Activated B cell treated with CpG ODN at 0.5 μM for 24 hours (primary cell): ENCODE measurements around the gene AFTPH. TPM values are rescaled to one million over a fixed set of nuclear protein-coding genes. Genes with fewer than 3 reads are reported as not detected.
A peak's percentile ranks its signal among the peaks of the same experiment; 100 is the strongest.

Experiments used
- ATAC-seq: fragments of 200-7000 bp; cut with Tn5 transposase; one replicate; pipeline ENCODE4 v1.10.0; 2021; ENCODE audit warnings: low read depth, mild to moderate bottlenecking, moderate library complexity
- CTCF ChIA-PET: fragments of 350-600 bp; sonication (Branson Sonifier 250); formaldehyde crosslinking; loops from one replicate; lab custom pipeline; 2021; ENCODE audit warnings: antibody characterized with exemption; lab: Charles Lee
- POLR2A ChIA-PET: fragments of 350-600 bp; sonication (Branson Sonifier 250); formaldehyde crosslinking; loops from one replicate; lab custom pipeline; 2021; ENCODE audit warnings: antibody characterized with exemption; lab: Charles Lee
- DNase-seq: peaks from one replicate; pipeline ENCODE4 v3.0.0; 2022
- H3K27ac Mint-ChIP-seq: one replicate; pipeline ENCODE4 v1.8.0; 2020; ENCODE audit warnings: mixed read lengths
- H3K27me3 Mint-ChIP-seq: one replicate; pipeline ENCODE4 v1.8.0; 2021; ENCODE audit warnings: mixed read lengths
- H3K36me3 Mint-ChIP-seq: one replicate; pipeline ENCODE4 v1.8.0; 2021; ENCODE audit warnings: low read depth, mixed read lengths
- H3K4me1 Mint-ChIP-seq: one replicate; pipeline ENCODE4 v1.8.0; 2021; ENCODE audit warnings: mixed read lengths
- H3K4me3 Mint-ChIP-seq: one replicate; pipeline ENCODE4 v1.8.0; 2020; ENCODE audit warnings: mild to moderate bottlenecking, mixed read lengths
- H3K9me3 Mint-ChIP-seq: one replicate; pipeline ENCODE4 v1.8.0; 2020; ENCODE audit warnings: mixed read lengths
- intact Hi-C: fragments of 100-400 bp; cut with micrococcal nuclease; formaldehyde crosslinking; loops from one replicate; pipeline ENCODE4 v1.15.1; 2024
- total RNA-seq: library from RNA; stranded (reverse); gene quantifications from 2 replicates; pipeline ENCODE4 v1.2.3, GENCODE V29; 2022
- TF ChIP-seq, protein P1 (sequence below): fragments of 200-600 bp; IDR thresholded peaks from one replicate; pipeline ENCODE4 v1.8.0; 2022; ENCODE audit warnings: antibody characterized with exemption, mild to moderate bottlenecking

AFTPH gene
- total RNA-seq, 1 donor from 2014 or later, result 81.3 TPM

DNA sequence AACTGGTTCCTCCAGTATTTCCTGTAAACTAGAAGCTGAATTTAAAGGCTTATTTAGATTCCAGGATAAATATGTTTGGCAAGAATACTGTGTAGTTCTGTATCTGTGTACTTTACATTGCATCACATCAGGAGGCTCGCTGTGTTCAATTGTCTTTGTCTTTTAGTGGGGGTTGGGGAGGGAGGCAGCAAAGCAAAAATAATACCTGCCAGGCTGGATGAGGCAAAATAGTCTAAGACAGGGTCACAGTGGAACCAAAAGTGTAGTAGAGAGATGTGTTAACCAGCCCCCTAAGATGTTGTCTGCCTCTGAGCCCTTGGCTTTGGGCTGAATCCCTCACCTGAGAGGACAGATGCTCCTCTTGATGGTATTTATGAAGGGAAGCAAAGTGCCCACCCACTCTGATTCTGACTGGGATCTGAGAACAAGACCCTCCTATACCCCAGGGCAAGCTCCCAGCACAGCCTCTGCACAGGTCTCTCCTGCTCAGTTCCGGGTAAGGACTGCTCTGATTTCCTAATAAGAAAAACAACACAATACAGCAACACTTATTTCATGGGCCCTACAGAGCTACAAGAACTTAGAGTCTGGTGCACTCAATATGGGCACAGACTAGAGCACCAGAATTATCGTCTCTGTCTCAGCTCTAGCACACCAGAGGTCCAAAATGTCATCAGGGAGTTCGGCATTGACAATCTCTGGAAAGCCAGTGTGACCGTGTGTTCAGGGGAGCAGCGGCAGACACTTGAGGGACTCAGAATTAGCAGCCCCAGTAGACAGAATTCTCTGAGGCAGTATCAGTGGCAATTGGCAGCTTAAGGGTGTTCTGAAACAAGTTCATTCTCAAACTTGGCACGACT, 7.2 kb upstream of the AFTPH start:
- H3K4me1 Mint-ChIP-seq, result no peaks in the 10 kb centered on the region
- TF ChIP-seq, protein P1, sequence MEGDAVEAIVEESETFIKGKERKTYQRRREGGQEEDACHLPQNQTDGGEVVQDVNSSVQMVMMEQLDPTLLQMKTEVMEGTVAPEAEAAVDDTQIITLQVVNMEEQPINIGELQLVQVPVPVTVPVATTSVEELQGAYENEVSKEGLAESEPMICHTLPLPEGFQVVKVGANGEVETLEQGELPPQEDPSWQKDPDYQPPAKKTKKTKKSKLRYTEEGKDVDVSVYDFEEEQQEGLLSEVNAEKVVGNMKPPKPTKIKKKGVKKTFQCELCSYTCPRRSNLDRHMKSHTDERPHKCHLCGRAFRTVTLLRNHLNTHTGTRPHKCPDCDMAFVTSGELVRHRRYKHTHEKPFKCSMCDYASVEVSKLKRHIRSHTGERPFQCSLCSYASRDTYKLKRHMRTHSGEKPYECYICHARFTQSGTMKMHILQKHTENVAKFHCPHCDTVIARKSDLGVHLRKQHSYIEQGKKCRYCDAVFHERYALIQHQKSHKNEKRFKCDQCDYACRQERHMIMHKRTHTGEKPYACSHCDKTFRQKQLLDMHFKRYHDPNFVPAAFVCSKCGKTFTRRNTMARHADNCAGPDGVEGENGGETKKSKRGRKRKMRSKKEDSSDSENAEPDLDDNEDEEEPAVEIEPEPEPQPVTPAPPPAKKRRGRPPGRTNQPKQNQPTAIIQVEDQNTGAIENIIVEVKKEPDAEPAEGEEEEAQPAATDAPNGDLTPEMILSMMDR, result no peak
- H3K4me3 Mint-ChIP-seq, result no peak overlapping the region
- H3K27me3 Mint-ChIP-seq, result no peaks in the 10 kb centered on the region
- no peak overlapping the region for H3K27ac Mint-ChIP-seq
- intact Hi-C loops, result no loop called here
- ChIA-PET POLR2A (interaction anchor here (0.5 kb wide), 1 partner anchor 20 kb away, joined by 4 read pairs; no protein-coding TSS in a partner anchor), CTCF (no interaction called here)
- no peak for DNase-seq
- H3K36me3 Mint-ChIP-seq, result no peaks in the 10 kb centered on the region
- no peaks in the 10 kb centered on the region for H3K9me3 Mint-ChIP-seq
- no peak for ATAC-seq

DNA sequence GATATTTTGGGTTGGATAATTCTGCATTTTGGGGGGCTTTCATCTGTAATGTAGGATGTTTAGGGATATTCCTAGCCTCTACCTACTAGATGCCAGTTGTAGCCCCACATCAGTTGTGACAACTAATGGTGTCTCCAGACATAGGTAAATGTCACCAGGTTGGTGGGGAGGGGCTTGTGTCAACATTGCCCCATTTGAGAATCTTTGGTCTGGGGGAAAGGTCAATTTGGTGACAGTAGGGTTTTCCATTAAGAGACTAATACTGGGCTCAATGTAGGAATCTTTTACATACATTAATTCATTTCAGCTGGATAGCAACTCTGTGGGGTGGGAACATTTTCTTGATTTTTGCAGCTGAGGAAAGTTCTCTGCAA, 6.6 kb upstream of the AFTPH start:
- DNase-seq (no peak), ATAC-seq (no peak)
- Mint-ChIP-seq H3K36me3 (no peaks in the 10 kb centered on the region), H3K27me3 (no peaks in the 10 kb centered on the region), H3K4me3 (no peak overlapping the region), H3K9me3 (no peaks in the 10 kb centered on the region), H3K4me1 (no peaks in the 10 kb centered on the region), H3K27ac (no peak overlapping the region)
- ChIA-PET POLR2A (interaction anchor here (0.5 kb wide), 1 partner anchor 19 kb away, joined by 4 read pairs; no protein-coding TSS in a partner anchor), CTCF (interaction anchor here (1.6 kb wide), 1 partner anchor 45 kb away, joined by 4 read pairs; no protein-coding TSS in a partner anchor)
- intact Hi-C loops, result no loop called here
- TF ChIP-seq, protein P1, result no peak

DNA sequence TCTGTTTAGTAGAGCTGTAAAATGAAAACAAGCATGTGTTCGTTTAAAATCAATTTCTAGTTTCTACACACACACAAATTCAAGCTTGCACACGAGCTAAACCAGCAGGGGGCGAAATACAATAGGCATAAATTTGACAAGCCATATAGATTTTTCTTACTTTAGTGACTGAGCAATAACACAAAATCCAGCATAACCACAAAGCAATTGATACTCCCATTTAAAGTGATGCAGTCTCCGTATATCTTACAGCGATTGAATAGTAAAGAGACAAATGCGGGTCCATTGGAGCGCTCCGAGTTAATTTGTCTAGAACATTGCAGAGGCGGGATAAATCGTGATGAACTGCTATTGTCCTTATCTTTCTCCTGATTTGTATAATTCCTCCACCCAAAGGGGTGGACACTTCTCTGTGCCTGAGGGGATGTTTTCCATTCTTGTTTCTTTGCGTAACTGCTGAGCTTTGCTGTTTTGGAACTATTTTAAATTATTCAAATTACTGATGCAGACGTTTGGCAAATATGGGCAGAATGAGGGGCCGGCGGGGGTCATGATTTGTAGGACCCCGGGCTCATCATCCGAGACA, 1.2 kb upstream of the AFTPH start:
- H3K4me3 Mint-ChIP-seq, result peak overlapping the region; percentile 98
- DNase-seq (no peak), ATAC-seq (no peak)
- CTCF ChIA-PET, result interaction anchor here (0.6 to 3.5 kb wide), 46 partner anchors 9 to 607 kb away, joined by 3 to 93 read pairs (median 4); partner anchors contain the start of genes RAB1A and SERTAD2
- H3K36me3 Mint-ChIP-seq, result peaks cover 22% of the 10 kb centered on the region
- TF ChIP-seq, protein P1, result peak; percentile 44
- H3K27me3 Mint-ChIP-seq, result no peaks in the 10 kb centered on the region
- POLR2A ChIA-PET, result interaction anchor here (0.5 to 5.0 kb wide), 35 partner anchors 11 to 705 kb away, joined by 3 to 50 read pairs (median 7); partner anchors contain the start of genes ACTR2, CEP68, RAB1A and SERTAD2
- peak overlapping the region; percentile 98 for H3K27ac Mint-ChIP-seq
- H3K9me3 Mint-ChIP-seq, result no peaks in the 10 kb centered on the region
- peaks cover 37% of the 10 kb centered on the region for H3K4me1 Mint-ChIP-seq
- intact Hi-C loops, result loop anchor here (1.0 to 2.0 kb wide), 5 partner anchors 39 to 1050 kb away; no protein-coding TSS in a partner anchor

DNA sequence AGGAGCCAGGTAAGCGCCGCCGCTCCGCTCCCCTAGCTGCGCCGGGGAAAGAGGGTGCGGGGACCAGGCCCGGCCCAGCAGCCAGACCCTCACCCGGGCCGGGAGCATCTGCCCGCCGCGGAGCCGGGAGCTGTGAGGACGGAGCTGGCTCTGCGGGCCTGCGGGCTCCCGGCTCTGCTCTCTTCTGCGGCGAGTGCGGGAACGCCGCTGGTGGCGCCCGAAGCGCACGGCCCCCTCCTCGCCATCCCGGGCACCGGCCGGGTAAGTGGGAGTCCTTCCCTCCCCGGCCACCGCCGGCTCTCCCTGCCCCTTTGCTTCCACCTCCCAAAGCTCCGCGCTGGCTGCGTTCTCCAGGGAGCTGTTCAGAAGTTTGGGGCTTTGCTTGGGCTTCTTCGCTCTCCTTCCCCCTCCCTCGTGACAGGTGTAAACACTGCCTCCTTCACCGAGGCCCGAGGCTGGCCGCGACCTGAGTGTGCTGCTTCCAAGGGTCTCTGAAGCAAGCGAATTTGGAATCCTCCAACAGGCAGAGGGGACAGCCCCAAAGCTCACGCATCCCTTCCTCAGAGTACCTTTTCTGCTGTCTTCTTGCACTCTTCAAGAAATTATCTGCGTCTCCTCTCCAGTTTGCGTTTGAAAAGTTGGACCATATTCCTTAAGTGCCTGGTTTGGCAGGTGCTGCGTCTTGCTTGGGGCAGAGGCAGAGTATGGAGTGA, 632 bp downstream of the AFTPH start:
- CTCF ChIA-PET, result interaction anchor here (0.6 to 3.5 kb wide), 19 partner anchors 8 to 507 kb away, joined by 3 to 93 read pairs (median 4); partner anchors contain the start of gene SERTAD2
- H3K9me3 Mint-ChIP-seq, result no peaks in the 10 kb centered on the region
- H3K27me3 Mint-ChIP-seq, result no peaks in the 10 kb centered on the region
- peaks cover 52% of the 10 kb centered on the region for H3K4me1 Mint-ChIP-seq
- H3K27ac Mint-ChIP-seq, result peak overlapping the region; percentile 100
- intact Hi-C loops, result loop anchor here (1.0 to 5.0 kb wide), 16 partner anchors 10 to 936 kb away; partner anchors contain the start of genes ACTR2, CEP68, MDH1 and PELI1
- peak; percentile 4 for ATAC-seq
- H3K36me3 Mint-ChIP-seq, result peaks cover 28% of the 10 kb centered on the region
- peak; percentile 36 for DNase-seq
- POLR2A ChIA-PET, result interaction anchor here (0.6 to 5.0 kb wide), 44 partner anchors 9 to 703 kb away, joined by 3 to 50 read pairs (median 6); partner anchors contain the start of genes ACTR2, CEP68, RAB1A and SERTAD2
- TF ChIP-seq, protein P1, result no peak
- H3K4me3 Mint-ChIP-seq, result peak overlapping the region; percentile 99
